Uterus (tissue), 2 donors: ENCODE measurements around the gene AGBL4.

Source experiments
- POLR2A ChIP-seq, 2 donors: fragments of 450-650 bp; IDR thresholded peaks; one replicate each; pipeline ENCODE4 v1.6.1; 2016; ENCODE audit warnings: antibody characterized with exemption in 2 of 2, mild to moderate bottlenecking in 1 of 2, moderate library complexity in 1 of 2
- TF ChIP-seq, protein P1 (sequence below), 4 experiments: fragments of 200-600 bp in 2 of 4; fragments of 450-650 bp in 2 of 4; sonication (generic) in 2 of 4; IDR thresholded peaks; one replicate each; pipeline ENCODE4 v1.5.1; 2016 to 2019; ENCODE audit warnings: antibody characterized with exemption in 4 of 4, mild to moderate bottlenecking in 2 of 4, moderate library complexity in 1 of 4

DNA sequence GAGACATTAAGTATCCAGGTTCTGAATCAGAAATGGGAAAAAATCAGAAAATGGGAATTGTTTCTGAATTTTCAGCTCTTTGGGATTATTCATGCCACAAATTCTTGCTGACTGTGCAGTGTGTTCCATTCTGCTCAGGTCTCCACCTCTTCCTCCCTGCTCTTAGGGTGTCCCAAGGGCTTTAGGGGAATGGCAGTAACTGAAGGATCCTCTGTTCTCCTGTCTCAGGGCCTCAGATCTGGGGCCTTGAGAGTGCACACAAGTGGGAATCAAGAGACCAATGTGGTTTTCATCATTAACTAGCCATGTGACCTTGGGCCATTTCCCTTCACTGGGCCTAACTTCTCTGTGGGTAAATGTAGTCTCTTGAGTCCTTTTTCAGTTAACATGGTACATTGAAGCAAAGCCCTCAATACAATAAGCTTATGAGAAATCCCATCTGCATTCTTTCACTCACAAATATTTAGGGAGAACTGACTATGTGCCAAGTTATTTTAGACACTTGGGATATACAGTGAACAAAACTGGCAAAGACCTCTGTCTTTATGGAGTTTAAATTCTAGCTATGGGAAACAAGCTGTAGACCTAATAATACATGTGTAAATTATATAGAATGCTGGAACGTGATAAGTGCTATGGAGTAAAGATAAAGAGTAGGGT, 1476.1 kb downstream of the AGBL4 start:
- TF ChIP-seq POLR2A (IDR thresholded peaks at IDR 0.05), result no peak
- TF ChIP-seq, protein P1, sequence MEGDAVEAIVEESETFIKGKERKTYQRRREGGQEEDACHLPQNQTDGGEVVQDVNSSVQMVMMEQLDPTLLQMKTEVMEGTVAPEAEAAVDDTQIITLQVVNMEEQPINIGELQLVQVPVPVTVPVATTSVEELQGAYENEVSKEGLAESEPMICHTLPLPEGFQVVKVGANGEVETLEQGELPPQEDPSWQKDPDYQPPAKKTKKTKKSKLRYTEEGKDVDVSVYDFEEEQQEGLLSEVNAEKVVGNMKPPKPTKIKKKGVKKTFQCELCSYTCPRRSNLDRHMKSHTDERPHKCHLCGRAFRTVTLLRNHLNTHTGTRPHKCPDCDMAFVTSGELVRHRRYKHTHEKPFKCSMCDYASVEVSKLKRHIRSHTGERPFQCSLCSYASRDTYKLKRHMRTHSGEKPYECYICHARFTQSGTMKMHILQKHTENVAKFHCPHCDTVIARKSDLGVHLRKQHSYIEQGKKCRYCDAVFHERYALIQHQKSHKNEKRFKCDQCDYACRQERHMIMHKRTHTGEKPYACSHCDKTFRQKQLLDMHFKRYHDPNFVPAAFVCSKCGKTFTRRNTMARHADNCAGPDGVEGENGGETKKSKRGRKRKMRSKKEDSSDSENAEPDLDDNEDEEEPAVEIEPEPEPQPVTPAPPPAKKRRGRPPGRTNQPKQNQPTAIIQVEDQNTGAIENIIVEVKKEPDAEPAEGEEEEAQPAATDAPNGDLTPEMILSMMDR (IDR thresholded peaks at IDR 0.05), result no peak
